Gastroesophageal sphincter (tissue), 4 donors: Measurements from ENCODE around the gene NLRC3. TPM values are rescaled to one million over a fixed set of nuclear protein-coding genes. Genes with fewer than 3 reads are reported as not detected.

Experiments
- ATAC-seq: fragments of 150-250 bp; one replicate; pipeline ENCODE4 v1.9.1; 2016; ENCODE audit warnings: mild to moderate bottlenecking, moderate library complexity
- H3K27ac ChIP-seq, 4 donors: fragments of 200-600 bp; sonication (generic) in 3 of 4; 1 replicate in 3 of 4; 2 replicates in 1 of 4; pipeline ENCODE4 v1.5.1; 2016 to 2019
- H3K27me3 ChIP-seq: fragments of 200-600 bp; sonication (generic); one replicate; pipeline ENCODE4 v1.5.1; 2019
- H3K36me3 ChIP-seq, 2 donors: fragments of 200-600 bp; sonication (generic); one replicate each; pipeline ENCODE4 v1.5.1; 2019; ENCODE audit warnings: control low read depth in 1 of 2
- H3K4me1 ChIP-seq, 3 donors: fragments of 200-600 bp; sonication (generic); 1 replicate in 2 of 3; 2 replicates in 1 of 3; pipeline ENCODE4 v1.5.1; 2016 to 2019; ENCODE audit warnings: control low read depth in 2 of 3
- H3K4me3 ChIP-seq, 2 donors: fragments of 200-600 bp; sonication (generic); one replicate each; pipeline ENCODE4 v1.5.1; 2019; ENCODE audit warnings: mild to moderate bottlenecking in 1 of 2, moderate library complexity in 1 of 2
- H3K9me3 ChIP-seq, 3 donors: fragments of 200-600 bp; sonication (generic); one replicate each; pipeline ENCODE4 v1.5.1; 2017 to 2019; ENCODE audit warnings: control low read depth in 2 of 3
- EP300 ChIP-seq: sonication (generic); formaldehyde crosslinking; IDR thresholded peaks from one replicate; pipeline ENCODE4 v1.6.1; 2017; ENCODE audit warnings: antibody characterized with exemption, mild to moderate bottlenecking
- POLR2A ChIP-seq, 2 donors: fragments of 450-650 bp; IDR thresholded peaks; one replicate each; pipeline ENCODE4 v1.6.1; 2017; ENCODE audit warnings: antibody characterized with exemption in 2 of 2, mild to moderate bottlenecking in 2 of 2, moderate library complexity in 1 of 2
- POLR2AphosphoS5 ChIP-seq: sonication (generic); formaldehyde crosslinking; IDR thresholded peaks from one replicate; pipeline ENCODE4 v1.6.1; 2017; ENCODE audit warnings: antibody characterized with exemption
- WGBS, 2 donors: methylation state at CpG; one replicate each; pipeline ENCODE4 v1.1.5; 2018; ENCODE audit warnings: low coverage in 1 of 2; 5-methylcytosine and 5-hydroxymethylcytosine counted together
- total RNA-seq, 4 donors: library from RNA; depleted of rRNA; stranded (reverse); fragments of >200 nt; gene quantifications; one replicate each; pipeline ENCODE4 v1.1.0, GENCODE V29; 2016
- TF ChIP-seq, protein P1 (sequence below), 4 experiments: fragments of 200-600 bp in 2 of 4; fragments of 450-650 bp in 2 of 4; sonication (generic) in 1 of 4; IDR thresholded peaks; one replicate each; pipeline ENCODE4 v1.5.1; 2017 to 2019; ENCODE audit warnings: antibody characterized with exemption in 4 of 4, mild to moderate bottlenecking in 2 of 4, moderate library complexity in 2 of 4

NLRC3 gene
- total RNA-seq, 4 donors from 2014 or later = 1.1 to 5.8 (median 1.4) TPM

DNA sequence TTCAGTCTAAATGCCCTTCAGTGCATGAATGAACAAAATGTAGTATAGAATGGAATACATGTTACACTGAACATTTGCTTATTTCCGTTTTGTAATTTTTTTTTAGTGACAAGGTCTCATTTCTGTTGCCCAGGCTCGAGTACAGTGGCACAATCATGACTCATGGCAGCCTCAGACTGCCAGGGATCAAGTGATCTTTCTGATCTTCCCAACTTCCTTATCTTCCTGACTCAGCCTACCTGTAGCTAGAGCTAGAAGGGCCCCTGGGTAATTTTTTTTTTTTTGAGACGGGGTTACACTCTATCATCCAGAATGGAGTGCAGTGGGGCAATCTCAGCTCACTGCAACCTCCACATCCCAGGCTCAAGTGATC is 41.6 kb upstream of the NLRC3 start:
- no peaks in the 10 kb centered on the region for H3K9me3 ChIP-seq
- H3K36me3 ChIP-seq = no peaks in the 10 kb centered on the region
- H3K4me1 ChIP-seq = no peaks in the 10 kb centered on the region
- 73 to 75% methylated on average over 3 of the region's 3 CpGs for WGBS, 2 donors
- H3K4me3 ChIP-seq = no peak overlapping the region
- ATAC-seq = no peak
- TF ChIP-seq, protein P1, sequence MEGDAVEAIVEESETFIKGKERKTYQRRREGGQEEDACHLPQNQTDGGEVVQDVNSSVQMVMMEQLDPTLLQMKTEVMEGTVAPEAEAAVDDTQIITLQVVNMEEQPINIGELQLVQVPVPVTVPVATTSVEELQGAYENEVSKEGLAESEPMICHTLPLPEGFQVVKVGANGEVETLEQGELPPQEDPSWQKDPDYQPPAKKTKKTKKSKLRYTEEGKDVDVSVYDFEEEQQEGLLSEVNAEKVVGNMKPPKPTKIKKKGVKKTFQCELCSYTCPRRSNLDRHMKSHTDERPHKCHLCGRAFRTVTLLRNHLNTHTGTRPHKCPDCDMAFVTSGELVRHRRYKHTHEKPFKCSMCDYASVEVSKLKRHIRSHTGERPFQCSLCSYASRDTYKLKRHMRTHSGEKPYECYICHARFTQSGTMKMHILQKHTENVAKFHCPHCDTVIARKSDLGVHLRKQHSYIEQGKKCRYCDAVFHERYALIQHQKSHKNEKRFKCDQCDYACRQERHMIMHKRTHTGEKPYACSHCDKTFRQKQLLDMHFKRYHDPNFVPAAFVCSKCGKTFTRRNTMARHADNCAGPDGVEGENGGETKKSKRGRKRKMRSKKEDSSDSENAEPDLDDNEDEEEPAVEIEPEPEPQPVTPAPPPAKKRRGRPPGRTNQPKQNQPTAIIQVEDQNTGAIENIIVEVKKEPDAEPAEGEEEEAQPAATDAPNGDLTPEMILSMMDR (IDR thresholded peaks at IDR 0.05) = no peak
- TF ChIP-seq POLR2AphosphoS5 (no peak), POLR2A (IDR thresholded peaks at IDR 0.05) (no peak), EP300 (no peak)
- H3K27ac ChIP-seq = no peak overlapping the region
- H3K27me3 ChIP-seq = no peaks in the 10 kb centered on the region

DNA sequence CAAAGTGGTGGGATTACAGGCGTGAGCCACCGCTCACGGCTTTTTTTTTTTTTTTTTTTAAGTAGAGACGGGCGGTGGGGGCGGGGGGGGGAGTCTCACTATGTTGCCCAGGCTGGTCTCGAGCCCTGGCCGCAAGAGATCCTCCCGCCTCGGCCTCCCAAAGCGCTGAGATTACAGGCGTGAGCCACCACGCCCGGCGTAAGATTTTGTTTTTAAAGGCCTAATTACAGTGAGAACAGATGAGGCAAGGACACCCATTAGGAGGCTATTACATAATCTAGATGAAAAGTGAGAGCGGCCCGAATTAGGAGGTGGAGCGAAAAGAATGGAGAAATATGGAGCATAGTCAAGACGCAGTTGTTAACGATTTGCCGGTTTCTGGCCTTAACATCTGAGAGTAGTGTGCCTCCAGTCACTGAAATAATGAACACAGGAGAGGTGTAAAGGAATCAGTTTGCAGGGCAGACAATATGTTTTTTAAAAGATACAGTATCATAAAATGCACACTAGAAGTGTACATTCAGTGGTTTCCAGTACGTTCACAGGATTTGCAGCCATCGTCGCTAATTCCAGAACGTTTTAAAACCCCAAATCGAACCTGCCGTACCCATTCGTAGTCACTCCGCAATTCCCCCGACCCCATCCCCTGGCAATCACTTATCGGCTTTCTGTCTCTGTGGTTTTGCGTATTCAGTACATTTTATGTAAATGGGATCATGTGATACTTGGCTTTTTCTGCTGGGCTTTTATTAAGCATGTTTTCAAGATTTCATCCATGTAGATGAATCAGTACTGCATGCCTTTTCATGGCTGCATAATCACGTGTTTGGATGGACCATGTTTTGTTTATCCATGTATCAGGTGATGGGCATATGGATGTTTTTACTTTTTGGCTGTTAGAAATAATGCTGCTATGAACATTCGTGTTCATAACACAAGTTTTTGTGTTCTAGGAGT is 35.6 kb upstream of the NLRC3 start:
- WGBS, 2 donors = 86 to 90% methylated on average over 15 to 19 of the region's 34 CpGs
- Histone ChIP-seq H3K27me3 (no peaks in the 10 kb centered on the region), H3K36me3 (no peaks in the 10 kb centered on the region), H3K4me1 (peaks cover 0 to 29% (median 8%) of the 10 kb centered on the region in 3 donors), H3K4me3 (peak overlapping the region; percentile 92 to 93), H3K27ac (no peak overlapping the region), H3K9me3 (no peaks in the 10 kb centered on the region)
- TF ChIP-seq POLR2AphosphoS5 (no peak), EP300 (no peak), POLR2A (IDR thresholded peaks at IDR 0.05) (no peak)
- TF ChIP-seq, protein P1 (IDR thresholded peaks at IDR 0.05) = no peak
- ATAC-seq = no peak

DNA sequence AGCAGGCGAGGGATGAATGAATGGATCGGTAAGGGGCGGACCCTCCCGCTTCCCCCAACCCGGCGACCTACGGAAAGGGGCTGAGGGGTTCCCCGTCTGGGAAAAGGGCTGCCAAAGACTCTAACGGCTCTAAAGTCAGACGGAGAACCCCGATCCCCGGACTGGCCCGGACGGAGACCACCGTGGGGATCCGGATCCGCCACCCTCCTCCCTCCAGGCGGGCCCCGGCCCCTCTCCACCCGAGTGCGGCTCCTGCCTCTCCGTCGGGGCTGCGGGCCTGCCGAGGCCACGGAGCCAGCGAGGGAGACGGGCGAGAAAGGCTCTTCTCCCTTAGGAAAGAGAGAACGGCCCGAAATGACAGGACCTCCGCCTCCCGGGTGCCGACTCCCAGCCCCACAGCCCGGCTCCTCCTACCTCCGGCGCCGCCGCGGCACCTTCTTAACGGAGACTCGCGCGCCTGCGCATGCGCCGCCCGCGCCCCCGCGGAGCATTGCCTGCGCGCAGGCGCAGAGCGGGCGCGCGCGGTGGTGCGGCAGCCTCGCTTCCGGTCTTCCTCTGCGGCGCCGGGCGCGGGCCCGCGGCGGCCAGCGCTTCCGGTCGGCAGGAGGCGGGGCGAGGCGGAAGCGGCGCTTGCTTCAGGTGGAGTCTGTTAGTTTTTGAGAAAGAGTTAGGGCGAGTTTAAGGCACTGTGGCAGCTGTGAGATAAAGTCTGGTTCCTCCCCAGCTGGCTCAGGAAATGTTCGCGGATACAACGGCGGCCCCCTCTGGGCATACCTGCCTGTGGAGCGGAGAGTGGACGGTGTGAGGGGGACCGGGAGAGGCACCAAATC is 34.2 kb upstream of the NLRC3 start, which contains the start of gene SLX4:
TSS of gene SLX4 (minus strand) at position 461 of the 830 bp plus-strand sequence. CDS start 2,642 bp downstream, outside the sequence.
- Histone ChIP-seq H3K4me1 (peaks cover 0 to 29% (median 8%) of the 10 kb centered on the region in 3 donors), H3K36me3 (peaks cover 0 to 3% of the 10 kb centered on the region in 2 donors), H3K9me3 (no peaks in the 10 kb centered on the region), H3K27me3 (no peaks in the 10 kb centered on the region), H3K4me3 (peak within 1 kb of the TSS; percentile 92 to 93), H3K27ac (peak within 1 kb of the TSS; percentile 52 to 87 (median 81))
- ATAC-seq = peak; percentile 98
- 0% methylated on average over 6 of the region's 86 CpGs; no CpG with 5 or more reads in 1 of the 2 donors for WGBS, 2 donors
- TF ChIP-seq POLR2AphosphoS5 = peak; percentile 28
- TF ChIP-seq, protein P1 (IDR thresholded peaks at IDR 0.05) = peak in 1 of 4 experiments; percentile 8
- TF ChIP-seq POLR2A (IDR thresholded peaks at IDR 0.05) = peak; percentile 26 to 66
- TF ChIP-seq EP300 = no peak

DNA sequence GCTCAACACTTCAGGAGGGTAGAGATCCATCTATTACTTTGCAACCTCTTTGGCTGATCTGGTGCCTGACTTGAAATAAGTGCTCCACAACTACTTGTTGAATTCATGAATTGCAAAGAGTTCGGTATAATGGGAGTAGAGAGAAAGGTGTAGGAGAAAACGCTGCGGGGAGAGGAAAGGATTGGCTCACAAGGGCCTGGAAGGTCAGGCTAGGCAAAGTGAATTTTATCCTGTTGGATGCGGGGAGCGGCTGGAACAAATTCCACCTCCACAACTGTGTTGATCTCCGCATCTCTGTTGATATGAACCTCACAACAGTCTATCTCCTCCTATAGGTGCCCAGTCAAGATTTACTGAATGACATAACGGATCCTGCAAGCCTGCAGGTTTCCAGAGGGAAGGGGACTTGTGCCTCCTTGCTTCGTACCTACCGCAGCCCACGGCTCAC is 33.5 kb upstream of the NLRC3 start:
- ATAC-seq = no peak
- TF ChIP-seq POLR2A (IDR thresholded peaks at IDR 0.05) (no peak), EP300 (no peak), POLR2AphosphoS5 (no peak)
- TF ChIP-seq, protein P1 (IDR thresholded peaks at IDR 0.05) = no peak
- 3 to 7% methylated on average over 6 of the region's 10 CpGs for WGBS, 2 donors
- Histone ChIP-seq H3K4me1 (peaks cover 0 to 29% (median 8%) of the 10 kb centered on the region in 3 donors), H3K36me3 (peaks cover 0 to 8% of the 10 kb centered on the region in 2 donors), H3K27ac (peak overlapping the region in 3 of 4 donors; percentile 78 to 87 (median 84)), H3K27me3 (no peaks in the 10 kb centered on the region), H3K4me3 (peak overlapping the region; percentile 92 to 93), H3K9me3 (no peaks in the 10 kb centered on the region)
